Ishikawa (cell line): Measurements from ENCODE around the gene BEX3.

Source experiments
- CEBPB ChIP-seq: IDR thresholded peaks from 2 replicates; pipeline ENCODE4 v1.6.1; 2012
- CREB1 ChIP-seq: IDR thresholded peaks from 2 replicates; pipeline ENCODE4 v1.6.1; 2012; ENCODE audit warnings: low read depth
- EGR1 ChIP-seq: IDR thresholded peaks from 2 replicates; pipeline ENCODE4 v1.6.1; 2012
- EP300 ChIP-seq: IDR thresholded peaks from 2 replicates; pipeline ENCODE4 v1.6.1; 2012; ENCODE audit warnings: borderline replicate concordance
- MAX ChIP-seq: IDR thresholded peaks from 2 replicates; pipeline ENCODE4 v1.6.1; 2012
- NFIC ChIP-seq: IDR thresholded peaks from 2 replicates; pipeline ENCODE4 v1.6.1; 2012
- RAD21 ChIP-seq: IDR thresholded peaks from 2 replicates; pipeline ENCODE4 v1.6.1; 2012; ENCODE audit warnings: low read depth
- REST ChIP-seq: IDR thresholded peaks from 2 replicates; pipeline ENCODE4 v1.6.1; 2012; ENCODE audit warnings: low read depth, mild to moderate bottlenecking
- TAF1 ChIP-seq: IDR thresholded peaks from 2 replicates; pipeline ENCODE4 v1.6.1; 2012; ENCODE audit warnings: low read depth, mild to moderate bottlenecking
- TCF12 ChIP-seq: IDR thresholded peaks from 2 replicates; pipeline ENCODE4 v1.6.1; 2012; ENCODE audit warnings: low read depth
- TEAD4 ChIP-seq: IDR thresholded peaks from 2 replicates; pipeline ENCODE4 v1.6.1; 2012
- YY1 ChIP-seq: IDR thresholded peaks from 2 replicates; pipeline ENCODE4 v1.6.1; 2012; ENCODE audit warnings: low read depth

- TF ChIP-seq CREB1 (no peak), TCF12 (no peak), YY1 (no peak; the same call in 1 of the 2 replicates), MAX (peak; percentile 44), EP300 (no peak), TEAD4 (no peak), NFIC (0 out of 2 replicates have a peak, but pooled peaks have one; percentile 8), RAD21 (no peak), REST (no peak), EGR1 (no peak), TAF1 (peak; percentile 33; the same call in 1 of the 2 replicates), CEBPB (no peak)
These were observed at the start of gene BEX3 for GRCh38 chrX:103376118-103376978.
